Purkinje cell (primary cell): ENCODE data around the gene FAM180A. TPM values are rescaled to one million over a fixed set of nuclear protein-coding genes. Genes with fewer than 3 reads are reported as not detected.

Source experiments
- polyA plus RNA-seq: library from polyadenylated mRNA; unstranded; fragments of >200 nt; fragmentation: Nextera tagmentation; gene quantifications from 2 replicates; pipeline ENCODE4 v1.2.1, GENCODE V29; 2014

Gene FAM180A
- 0.42 TPM in 1 of 2 replicates, not detected in the other for polyA plus RNA-seq

GRCh38 chr7:135748770-135749169, at the start of gene FAM180A:
Gene FAM180A (minus strand): TSS chr7:135748813. CDS start chr7:135748580, 233 bp downstream.

GRCh38 chr7:135728136-135728669, 20.4 kb downstream of the FAM180A start, which contains the start of gene SLC13A4:
Gene SLC13A4 (minus strand): TSS chr7:135728186. CDS start chr7:135727496, 690 bp downstream.

Other genes starting within 250 kb of the FAM180A start
- 97.8 and 103 TPM in 2 replicates for gene CNOT4, start 238.7 kb downstream of the FAM180A start, polyA plus RNA-seq
- 21.6 and 29.4 TPM in 2 replicates for gene NUP205, start 190.9 kb downstream of the FAM180A start, polyA plus RNA-seq
- 42.5 and 50.5 TPM in 2 replicates for gene STMP1, start 86.3 kb downstream of the FAM180A start, polyA plus RNA-seq
- 0.04 and 0.46 TPM in 2 replicates for gene SLC13A4, start 20.6 kb downstream of the FAM180A start, polyA plus RNA-seq
- gene MTPN, start 228.5 kb upstream of the FAM180A start, polyA plus RNA-seq, result 82.9 and 86.2 TPM in 2 replicates